ENCODE data around the gene PITRM1.

GRCh38 chr10:3210251-3210877, 37.8 kb upstream of the PITRM1 start:
- no peak for TF ChIP-seq CTCF (IDR thresholded peaks at IDR 0.05)
- TF ChIP-seq POLR2A (IDR thresholded peaks at IDR 0.05) = no peak

All from lower leg skin (tissue), 3 donors.